HFFc6 (cell line): ENCODE data around the gene TPST2. TPM values are rescaled to one million over a fixed set of nuclear protein-coding genes. Genes with fewer than 3 reads are reported as not detected.
"Not testable (repeated sequence)": the region's sequence is repeated elsewhere in the genome, so short reads cannot be mapped to it uniquely, and the experiment has no call there.

Source experiments
- DNase-seq: peaks from one replicate; pipeline ENCODE4 v3.0.0-alpha.2; 2018
- H3K27ac Mint-ChIP-seq: 2 replicates; pipeline ENCODE4 v1.8.0; 2020; ENCODE audit warnings: mild to moderate bottlenecking, mixed read lengths
- H3K27me3 Mint-ChIP-seq: 2 replicates; pipeline ENCODE4 v1.8.0; 2021; ENCODE audit warnings: mild to moderate bottlenecking, moderate library complexity, mixed read lengths; ENCODE audit not compliant: insufficient read depth
- H3K36me3 Mint-ChIP-seq: 2 replicates; pipeline ENCODE4 v1.8.0; 2021; ENCODE audit warnings: low read depth, mixed read lengths
- H3K4me1 Mint-ChIP-seq: 2 replicates; pipeline ENCODE4 v1.8.0; 2020; ENCODE audit warnings: low read depth, mixed read lengths
- H3K4me3 Mint-ChIP-seq: 2 replicates; pipeline ENCODE4 v1.8.0; 2020; ENCODE audit warnings: mild to moderate bottlenecking, moderate library complexity, mixed read lengths
- H3K9me3 Mint-ChIP-seq: 2 replicates; pipeline ENCODE4 v1.8.0; 2020; ENCODE audit warnings: mild to moderate bottlenecking, mixed read lengths
- CTCF ChIP-seq: fragments of 200-600 bp; sonication (generic); IDR thresholded peaks from 2 replicates; pipeline ENCODE4 v1.5.0; 2021; ENCODE audit warnings: antibody characterized with exemption, mild to moderate bottlenecking
- total RNA-seq, 6 experiments: library from RNA; stranded (reverse); fragmentation: NEBNext Ultra II Directional; extraction: Animal tissue kit (Norgen Biotek cat#: 25700); gene quantifications; 2 replicates in 1 of 6; 3 replicates in 5 of 6; pipeline ENCODE4 v1.2.3, GENCODE V29; 2021

The TPST2 gene
- total RNA-seq, 6 experiments from 2014 or later, result 66.8 to 75.5 (median 73.8) TPM

- Mint-ChIP-seq H3K36me3 (no peaks in the 10 kb centered on the region), H3K27ac (no peak overlapping the region)
- TF ChIP-seq CTCF, result no peak
Observed at GRCh38 chr22:26615830-26616435, 26.0 kb upstream of the TPST2 start.

GRCh38 chr22:26615149-26615548 lies 25.2 kb upstream of the TPST2 start:
- H3K27ac Mint-ChIP-seq, result no peak overlapping the region
- no peak for TF ChIP-seq CTCF

More at GRCh38 chr22:26615830-26616435, 26.0 kb upstream of the TPST2 start:
- no peak for DNase-seq
- H3K4me3 Mint-ChIP-seq, result no peak overlapping the region
- H3K4me1 Mint-ChIP-seq, result peaks cover 12% of the 10 kb centered on the region
- H3K9me3 Mint-ChIP-seq, result no peaks in the 10 kb centered on the region
- no peaks in the 10 kb centered on the region for H3K27me3 Mint-ChIP-seq

GRCh38 chr22:26614322-26614721 lies 24.4 kb upstream of the TPST2 start:
- no peak for DNase-seq
- Mint-ChIP-seq H3K27me3 (peaks cover 6% of the 10 kb centered on the region), H3K4me3 (no peak overlapping the region), H3K4me1 (peaks cover 28% of the 10 kb centered on the region), H3K36me3 (no peaks in the 10 kb centered on the region), H3K9me3 (no peaks in the 10 kb centered on the region), H3K27ac (no peak overlapping the region)
- no peak for TF ChIP-seq CTCF

More at GRCh38 chr22:26615149-26615548, 25.2 kb upstream of the TPST2 start:
- Mint-ChIP-seq H3K9me3 (no peaks in the 10 kb centered on the region), H3K27me3 (peaks cover 6% of the 10 kb centered on the region), H3K36me3 (no peaks in the 10 kb centered on the region), H3K4me3 (no peak overlapping the region), H3K4me1 (peaks cover 19% of the 10 kb centered on the region)
- no peak for DNase-seq

- not testable (repeated sequence) for H3K36me3 Mint-ChIP-seq, H3K27ac Mint-ChIP-seq, H3K9me3 Mint-ChIP-seq, H3K4me3 Mint-ChIP-seq, DNase-seq, H3K27me3 Mint-ChIP-seq
- H3K4me1 Mint-ChIP-seq, result peaks cover 32% of the 10 kb centered on the region
Observed at GRCh38 chr22:26613753-26614152, 23.8 kb upstream of the TPST2 start.

- H3K36me3 Mint-ChIP-seq, result no peaks in the 10 kb centered on the region
- H3K4me3 Mint-ChIP-seq, result no peak overlapping the region
- peaks cover 30% of the 10 kb centered on the region for H3K4me1 Mint-ChIP-seq
- TF ChIP-seq CTCF, result no peak
- no peak overlapping the region for H3K27ac Mint-ChIP-seq
- peaks cover 6% of the 10 kb centered on the region for H3K27me3 Mint-ChIP-seq
- H3K9me3 Mint-ChIP-seq, result no peaks in the 10 kb centered on the region
- DNase-seq, result no peak
Observed at GRCh38 chr22:26612652-26613051, 22.7 kb upstream of the TPST2 start.

- Mint-ChIP-seq H3K4me3 (peak overlapping the region; percentile 49), H3K27me3 (peaks cover 6% of the 10 kb centered on the region)
Observed at GRCh38 chr22:26610996-26611395, 21.1 kb upstream of the TPST2 start.

More at GRCh38 chr22:26610996-26611395, 21.1 kb upstream of the TPST2 start:
- no peak for TF ChIP-seq CTCF
- Mint-ChIP-seq H3K4me1 (peaks cover 31% of the 10 kb centered on the region), H3K27ac (peak overlapping the region; percentile 86), H3K9me3 (no peaks in the 10 kb centered on the region), H3K36me3 (no peaks in the 10 kb centered on the region)
- DNase-seq, result peak; percentile 58
